ENCODE results near the gene PCSK9. TPM values are rescaled to one million over a fixed set of nuclear protein-coding genes. Genes with fewer than 3 reads are reported as not detected.

The PCSK9 gene
- polyA plus RNA-seq, 2 of the 4 experiments (the other 2 are of a cell fraction) = 1.7 to 7.3 TPM

GRCh38 chr1:55054396-55054795, 15.0 kb downstream of the PCSK9 start:
- H3K9me3 ChIP-seq = no peaks in the 10 kb centered on the region
- 86% methylated on average over 4 of the region's 5 CpGs for WGBS (ENCODE audit: missing lambda C conversion rate)
- H3K4me3 ChIP-seq = no peak overlapping the region
- H3K4me1 ChIP-seq = no peaks in the 10 kb centered on the region
- POLR2A ChIA-PET = no interaction called here
- CTCF ChIA-PET = interaction anchor here (0.5 kb wide), 1 partner anchor 107 kb away, joined by 4 read pairs; no protein-coding TSS in a partner anchor
- ATAC-seq (no peak), FAIRE-seq (no peak), DNase-seq (ENCODE audit: low read depth in 1 of 2, low spot score in 1 of 2) (no peak)
- TF ChIP-seq REST (IDR thresholded peaks at IDR 0.05) (no peak), ESRRA (IDR thresholded peaks at IDR 0.05; ENCODE audit: borderline replicate concordance, low read length) (no peak), EP300 (IDR thresholded peaks at IDR 0.05) (no peak), BCL3 (IDR thresholded peaks at IDR 0.05) (no peak), MAFK (IDR thresholded peaks at IDR 0.05; ENCODE audit: partially characterized antibody) (no peak), HDAC2 (IDR thresholded peaks at IDR 0.05) (no peak)
- no peak overlapping the region for H3K4me2 ChIP-seq
- H3K27ac ChIP-seq = no peak overlapping the region

- ATAC-seq (no peak), FAIRE-seq (no peak), DNase-seq (ENCODE audit: low read depth in 1 of 2, low spot score in 1 of 2) (no peak)
- Histone ChIP-seq H3K4me3 (no peak overlapping the region), H3K4me2 (no peak overlapping the region), H3K27ac (no peak overlapping the region), H3K9me3 (no peaks in the 10 kb centered on the region), H3K4me1 (no peaks in the 10 kb centered on the region)
- ChIA-PET CTCF (interaction anchor here (0.5 kb wide), 1 partner anchor 108 kb away, joined by 4 read pairs; no protein-coding TSS in a partner anchor), POLR2A (no interaction called here)
- no peak for TF ChIP-seq HDAC2 (IDR thresholded peaks at IDR 0.05)
- WGBS (ENCODE audit: missing lambda C conversion rate) = 82% methylated on average over 10 of the region's 12 CpGs
Observed at GRCh38 chr1:55055084-55055882, 15.9 kb downstream of the PCSK9 start.

- Histone ChIP-seq H3K4me2 (no peak overlapping the region), H3K4me3 (no peak overlapping the region), H3K27ac (no peak overlapping the region), H3K9me3 (no peaks in the 10 kb centered on the region), H3K4me1 (no peaks in the 10 kb centered on the region)
- ChIA-PET POLR2A (no interaction called here), CTCF (no interaction called here)
- no peak for FAIRE-seq
- ATAC-seq = no peak
- DNase-seq (ENCODE audit: low read depth in 1 of 2, low spot score in 1 of 2) = no peak
- TF ChIP-seq ZFP36 (IDR thresholded peaks at IDR 0.05; ENCODE audit: borderline replicate concordance, partially characterized antibody) = no peak
- TF ChIP-seq EHF (CRISPR knock-in tag; IDR thresholded peaks at IDR 0.05) = no peak
- no peak for TF ChIP-seq ZSCAN20 (CRISPR knock-in tag; IDR thresholded peaks at IDR 0.05)
- no peak for TF ChIP-seq FOXS1 (CRISPR knock-in tag; IDR thresholded peaks at IDR 0.05)
- WGBS (ENCODE audit: missing lambda C conversion rate) = 91% methylated on average over 13 of the region's 42 CpGs
Observed at GRCh38 chr1:55055951-55056631, 16.7 kb downstream of the PCSK9 start.

- no peak for DNase-seq (ENCODE audit: low read depth in 1 of 2, low spot score in 1 of 2)
- no peak overlapping the region for H3K27ac ChIP-seq
- ChIA-PET POLR2A (no interaction called here), CTCF (no interaction called here)
- no peaks in the 10 kb centered on the region for H3K4me1 ChIP-seq
- no peak for ATAC-seq
- no peak for FAIRE-seq
- WGBS (ENCODE audit: missing lambda C conversion rate) = 95% methylated on average over 12 of the region's 20 CpGs
- H3K9me3 ChIP-seq = no peaks in the 10 kb centered on the region
- no peak overlapping the region for H3K4me3 ChIP-seq
- no peak overlapping the region for H3K4me2 ChIP-seq
- TF ChIP-seq ZFP36 (IDR thresholded peaks at IDR 0.05; ENCODE audit: borderline replicate concordance, partially characterized antibody) (no peak), MAX (IDR thresholded peaks at IDR 0.05) (no peak), ZC3H11A (IDR thresholded peaks at IDR 0.05) (no peak), HOXB13 (CRISPR knock-in tag; IDR thresholded peaks at IDR 0.05; ENCODE audit: low read depth) (no peak), ESRRA (IDR thresholded peaks at IDR 0.05; ENCODE audit: borderline replicate concordance, low read length) (no peak), BCL3 (IDR thresholded peaks at IDR 0.05) (no peak), MAZ (IDR thresholded peaks at IDR 0.05; ENCODE audit: borderline replicate concordance, low read depth, low read length) (no peak), JUN (IDR thresholded peaks at IDR 0.05) (no peak), SREBF2 (IDR thresholded peaks at IDR 0.05) (no peak), HOXB5 (CRISPR knock-in tag; IDR thresholded peaks at IDR 0.05) (no peak), RFX5 (IDR thresholded peaks at IDR 0.05) (no peak), MYC (IDR thresholded peaks at IDR 0.05; ENCODE audit: borderline replicate concordance, low read length) (no peak), CBX8 (IDR thresholded peaks at IDR 0.05) (no peak), NR3C1 (IDR thresholded peaks at IDR 0.05) (no peak), MAFK (IDR thresholded peaks at IDR 0.05; ENCODE audit: partially characterized antibody) (no peak), ELK1 (IDR thresholded peaks at IDR 0.05; ENCODE audit: low read depth, low read length) (no peak)
Observed at GRCh38 chr1:55056632-55056992, 17.3 kb downstream of the PCSK9 start.

Data from A549 (cell line).